Measurements from ENCODE around the gene CYP4F22. TPM values are rescaled to one million over a fixed set of nuclear protein-coding genes. Genes with fewer than 3 reads are reported as not detected.
"Not testable (repeated sequence)": the region's sequence is repeated elsewhere in the genome, so short reads cannot be mapped to it uniquely, and the experiment has no call there.

The CYP4F22 gene
- total RNA-seq, 3 donors from 2014 or later (not counting 1 experiment from before 2014, with no cell fraction given): 2.2 to 3.1 (median 2.6) TPM

- intact Hi-C loops (cut with micrococcal nuclease): no loop called here
- H3K4me3 ChIP-seq (ENCODE audit: low read length): no peak overlapping the region
- ATAC-seq: no peak
- H3K4me1 ChIP-seq (ENCODE audit: control insufficient read depth, insufficient read depth, low read length): peaks cover 15% of the 10 kb centered on the region
- no peaks in the 10 kb centered on the region for H3K9me3 ChIP-seq (ENCODE audit: control insufficient read depth, insufficient read depth, low read length)
- Mint-ChIP-seq H3K9me3 (no peaks in the 10 kb centered on the region), H3K27me3 (ENCODE audit: low read depth in 2 of 2) (peaks cover 8 to 20% of the 10 kb centered on the region in 2 donors), H3K27ac (peak overlapping the region in 1 of 2 donors; percentile 8), H3K4me3 (peak overlapping the region; percentile 85), H3K36me3 (no peaks in the 10 kb centered on the region), H3K4me1 (peaks cover 18 to 27% of the 10 kb centered on the region in 2 donors)
- 85% methylated on average over 14 of the region's 14 CpGs for WGBS (ENCODE audit: insufficient coverage)
- TF ChIP-seq CTCF (IDR thresholded peaks at IDR 0.05): no peak
- H3K36me3 ChIP-seq (ENCODE audit: control insufficient read depth, insufficient read depth, low read length): no peaks in the 10 kb centered on the region
- no peak for DNase-seq
- H3K27ac ChIP-seq (ENCODE audit: low read length): no peak overlapping the region
- H3K27me3 ChIP-seq (ENCODE audit: control insufficient read depth, insufficient read depth, low read length): peaks cover 8% of the 10 kb centered on the region
These were observed 974 bp upstream of the CYP4F22 start for GRCh38 chr19:15507068-15508034.

GRCh38 chr19:15511671-15512424 is 3.5 kb downstream of the CYP4F22 start:
- Mint-ChIP-seq H3K27me3 (ENCODE audit: low read depth in 2 of 2) (peaks cover 8 to 17% of the 10 kb centered on the region in 2 donors), H3K9me3 (no peaks in the 10 kb centered on the region), H3K4me3 (no peak overlapping the region), H3K36me3 (no peaks in the 10 kb centered on the region), H3K27ac (no peak overlapping the region), H3K4me1 (peaks cover 31 to 36% of the 10 kb centered on the region in 2 donors)
- TF ChIP-seq CTCF (IDR thresholded peaks at IDR 0.05): no peak
- Histone ChIP-seq H3K27ac (ENCODE audit: low read length) (no peak overlapping the region), H3K36me3 (ENCODE audit: control insufficient read depth, insufficient read depth, low read length) (no peaks in the 10 kb centered on the region), H3K4me1 (ENCODE audit: control insufficient read depth, insufficient read depth, low read length) (peaks cover 35% of the 10 kb centered on the region), H3K9me3 (ENCODE audit: control insufficient read depth, insufficient read depth, low read length) (peaks cover 9% of the 10 kb centered on the region), H3K27me3 (ENCODE audit: control insufficient read depth, insufficient read depth, low read length) (peaks cover 8% of the 10 kb centered on the region), H3K4me3 (ENCODE audit: low read length) (no peak overlapping the region)
- intact Hi-C loops (cut with micrococcal nuclease): loop anchor here (5.0 kb wide), 2 partner anchors 45 to 50 kb away; partner anchors contain the start of gene RASAL3
- ATAC-seq (no peak), DNase-seq (no peak)
- whole genome bisulfite sequencing (ENCODE audit: insufficient coverage): 96% methylated on average over 18 of the region's 19 CpGs

- Histone ChIP-seq H3K4me1 (ENCODE audit: control insufficient read depth, insufficient read depth, low read length) (peaks cover 20% of the 10 kb centered on the region), H3K9me3 (ENCODE audit: control insufficient read depth, insufficient read depth, low read length) (peaks cover 16% of the 10 kb centered on the region), H3K27ac (ENCODE audit: low read length) (peak overlapping the region; percentile 89)
- H3K36me3 Mint-ChIP-seq; H3K27me3 ChIP-seq (ENCODE audit: control insufficient read depth, insufficient read depth, low read length); ATAC-seq; H3K4me3 ChIP-seq (ENCODE audit: low read length); H3K27me3 Mint-ChIP-seq (ENCODE audit: low read depth in 2 of 2); H3K9me3 Mint-ChIP-seq; intact Hi-C loops (cut with micrococcal nuclease); H3K36me3 ChIP-seq (ENCODE audit: control insufficient read depth, insufficient read depth, low read length): not testable (repeated sequence)
- H3K4me3 Mint-ChIP-seq: peak overlapping the region; percentile 76
- 89% methylated on average over 7 of the region's 9 CpGs for WGBS (ENCODE audit: insufficient coverage)
- DNase-seq: peak in 1 of 2 donors; percentile 10
- H3K27ac Mint-ChIP-seq: peak overlapping the region; percentile 97
- H3K4me1 Mint-ChIP-seq: peaks cover 15 to 19% of the 10 kb centered on the region in 2 donors
These were observed 6.9 kb downstream of the CYP4F22 start for GRCh38 chr19:15515227-15515625.

GRCh38 chr19:15516363-15516762 is 8.0 kb downstream of the CYP4F22 start:
- peak overlapping the region; percentile 9 for H3K4me3 Mint-ChIP-seq
- Histone ChIP-seq H3K4me1 (ENCODE audit: control insufficient read depth, insufficient read depth, low read length) (peaks cover 20% of the 10 kb centered on the region), H3K27me3 (ENCODE audit: control insufficient read depth, insufficient read depth, low read length) (no peaks in the 10 kb centered on the region), H3K9me3 (ENCODE audit: control insufficient read depth, insufficient read depth, low read length) (peaks cover 16% of the 10 kb centered on the region), H3K36me3 (ENCODE audit: control insufficient read depth, insufficient read depth, low read length) (no peaks in the 10 kb centered on the region), H3K4me3 (ENCODE audit: low read length) (no peak overlapping the region), H3K27ac (ENCODE audit: low read length) (no peak overlapping the region)
- intact Hi-C loops (cut with micrococcal nuclease): no loop called here
- no peaks in the 10 kb centered on the region for H3K9me3 Mint-ChIP-seq
- no peak for ATAC-seq
- no peak for TF ChIP-seq CTCF (IDR thresholded peaks at IDR 0.05)
- no peaks in the 10 kb centered on the region for H3K36me3 Mint-ChIP-seq
- 100% methylated on average over 2 of the region's 3 CpGs for WGBS (ENCODE audit: insufficient coverage)
- H3K27ac Mint-ChIP-seq: peak overlapping the region; percentile 22 to 97
- no peak for DNase-seq
- H3K27me3 Mint-ChIP-seq (ENCODE audit: low read depth in 2 of 2): peaks cover 0 to 4% of the 10 kb centered on the region in 2 donors
- peaks cover 12 to 19% of the 10 kb centered on the region in 2 donors for H3K4me1 Mint-ChIP-seq
